ENCODE measurements around the gene GRIA1.

GRIA1 gene

GRCh38 chr5:153784277-153784676 is 293.8 kb downstream of the GRIA1 start:
- no CpG with 5 or more reads among the region's 3 CpGs for WGBS (ENCODE audit: extremely low coverage, insufficient coverage, insufficient read length)
- no peak overlapping the region for H2AK5ac ChIP-seq (ENCODE audit: low read length)
- no peak for DNase-seq

GRCh38 chr5:153791339-153791738 is 300.9 kb downstream of the GRIA1 start:
- Histone ChIP-seq H3K18ac (ENCODE audit: low read length) (no peak overlapping the region), H2AFZ (ENCODE audit: insufficient read depth, low read length, poor library complexity) (no peak overlapping the region), H2BK120ac (ENCODE audit: insufficient read depth, low read length, poor library complexity) (no peak overlapping the region), H3K23ac (ENCODE audit: low read length) (no peak overlapping the region), H3K4me3 (ENCODE audit: low read depth, low read length) (no peak overlapping the region), H3K79me2 (ENCODE audit: control insufficient read depth, insufficient read depth, low read length, poor library complexity) (no peaks in the 10 kb centered on the region), H3K27me3 (ENCODE audit: insufficient read depth, low read length) (no peaks in the 10 kb centered on the region), H3K9me3 (ENCODE audit: insufficient read depth, low read depth, low read length) (no peaks in the 10 kb centered on the region), H3K9ac (ENCODE audit: low read length) (no peak overlapping the region), H3K79me1 (ENCODE audit: low read length) (no peaks in the 10 kb centered on the region), H3K4me1 (ENCODE audit: control insufficient read depth in 1 of 2, insufficient read depth in 2 of 2, low read length in 2 of 2) (no peaks in the 10 kb centered on the region), H3K14ac (ENCODE audit: low read length) (no peak overlapping the region), H3K36me3 (ENCODE audit: control insufficient read depth in 1 of 2, insufficient read depth in 2 of 2, low read length in 2 of 2) (no peaks in the 10 kb centered on the region), H4K8ac (ENCODE audit: low read depth, low read length) (no peak overlapping the region), H4K91ac (ENCODE audit: low read depth, low read length) (no peak overlapping the region), H3K4ac (ENCODE audit: low read depth, low read length) (no peak overlapping the region), H2AK5ac (ENCODE audit: low read length) (no peak overlapping the region), H2BK12ac (ENCODE audit: low read length) (no peak overlapping the region), H4K12ac (ENCODE audit: low read depth, low read length) (no peak overlapping the region), H3K27ac (ENCODE audit: low read depth, low read length) (no peak overlapping the region), H2BK5ac (ENCODE audit: low read depth, low read length, poor library complexity) (no peak overlapping the region), H3K4me2 (ENCODE audit: low read length) (no peak overlapping the region)
- WGBS (ENCODE audit: extremely low coverage, insufficient coverage, insufficient read length) = no CpG with 5 or more reads among the region's 2 CpGs
- DNase-seq = no peak

More at GRCh38 chr5:153784277-153784676, 293.8 kb downstream of the GRIA1 start:
- Histone ChIP-seq H2BK5ac (ENCODE audit: low read depth, low read length, poor library complexity) (no peak overlapping the region), H3K27me3 (ENCODE audit: insufficient read depth, low read length) (no peaks in the 10 kb centered on the region), H3K4me1 (ENCODE audit: control insufficient read depth in 1 of 2, insufficient read depth in 2 of 2, low read length in 2 of 2) (peaks cover 0 to 9% of the 10 kb centered on the region in 2 experiments), H3K4me3 (ENCODE audit: low read depth, low read length) (no peak overlapping the region), H3K4me2 (ENCODE audit: low read length) (no peak overlapping the region), H3K14ac (ENCODE audit: low read length) (no peak overlapping the region), H3K9ac (ENCODE audit: low read length) (no peak overlapping the region), H3K9me3 (ENCODE audit: insufficient read depth, low read depth, low read length) (no peaks in the 10 kb centered on the region), H3K27ac (ENCODE audit: low read depth, low read length) (no peak overlapping the region), H2BK120ac (ENCODE audit: insufficient read depth, low read length, poor library complexity) (no peak overlapping the region), H2AFZ (ENCODE audit: insufficient read depth, low read length, poor library complexity) (no peak overlapping the region), H4K91ac (ENCODE audit: low read depth, low read length) (no peak overlapping the region), H3K79me1 (ENCODE audit: low read length) (no peaks in the 10 kb centered on the region), H4K12ac (ENCODE audit: low read depth, low read length) (no peak overlapping the region), H3K18ac (ENCODE audit: low read length) (no peak overlapping the region), H4K8ac (ENCODE audit: low read depth, low read length) (no peak overlapping the region), H2BK12ac (ENCODE audit: low read length) (no peak overlapping the region), H3K4ac (ENCODE audit: low read depth, low read length) (no peak overlapping the region), H3K36me3 (ENCODE audit: control insufficient read depth in 1 of 2, insufficient read depth in 2 of 2, low read length in 2 of 2) (no peaks in the 10 kb centered on the region), H3K23ac (ENCODE audit: low read length) (no peak overlapping the region), H3K79me2 (ENCODE audit: control insufficient read depth, insufficient read depth, low read length, poor library complexity) (no peaks in the 10 kb centered on the region)

- no peak overlapping the region for H3K23ac ChIP-seq (ENCODE audit: low read length)
- H3K27me3 ChIP-seq (ENCODE audit: insufficient read depth, low read length) = no peaks in the 10 kb centered on the region
- no peak overlapping the region for H3K4me3 ChIP-seq (ENCODE audit: low read depth, low read length)
- no peak overlapping the region for H3K4me2 ChIP-seq (ENCODE audit: low read length)
- H3K9me3 ChIP-seq (ENCODE audit: insufficient read depth, low read depth, low read length) = no peaks in the 10 kb centered on the region
- H4K8ac ChIP-seq (ENCODE audit: low read depth, low read length) = no peak overlapping the region
- H2BK120ac ChIP-seq (ENCODE audit: insufficient read depth, low read length, poor library complexity) = no peak overlapping the region
- no peak overlapping the region for H3K14ac ChIP-seq (ENCODE audit: low read length)
- H3K4ac ChIP-seq (ENCODE audit: low read depth, low read length) = no peak overlapping the region
- no peaks in the 10 kb centered on the region for H3K4me1 ChIP-seq (ENCODE audit: control insufficient read depth in 1 of 2, insufficient read depth in 2 of 2, low read length in 2 of 2)
- DNase-seq = no peak
- no peaks in the 10 kb centered on the region for H3K79me2 ChIP-seq (ENCODE audit: control insufficient read depth, insufficient read depth, low read length, poor library complexity)
- no peak overlapping the region for H2BK5ac ChIP-seq (ENCODE audit: low read depth, low read length, poor library complexity)
- H2AK5ac ChIP-seq (ENCODE audit: low read length) = no peak overlapping the region
- H3K18ac ChIP-seq (ENCODE audit: low read length) = no peak overlapping the region
- H4K91ac ChIP-seq (ENCODE audit: low read depth, low read length) = no peak overlapping the region
- H2BK12ac ChIP-seq (ENCODE audit: low read length) = no peak overlapping the region
- H2AFZ ChIP-seq (ENCODE audit: insufficient read depth, low read length, poor library complexity) = no peak overlapping the region
- H3K9ac ChIP-seq (ENCODE audit: low read length) = no peak overlapping the region
- H3K79me1 ChIP-seq (ENCODE audit: low read length) = no peaks in the 10 kb centered on the region
- no peaks in the 10 kb centered on the region for H3K36me3 ChIP-seq (ENCODE audit: control insufficient read depth in 1 of 2, insufficient read depth in 2 of 2, low read length in 2 of 2)
- no peak overlapping the region for H4K12ac ChIP-seq (ENCODE audit: low read depth, low read length)
- no peak overlapping the region for H3K27ac ChIP-seq (ENCODE audit: low read depth, low read length)
Measured at GRCh38 chr5:153792305-153792704, 301.8 kb downstream of the GRIA1 start.

GRCh38 chr5:153793699-153794098 is 303.2 kb downstream of the GRIA1 start:
- no peak overlapping the region for H4K91ac ChIP-seq (ENCODE audit: low read depth, low read length)
- no peaks in the 10 kb centered on the region for H3K36me3 ChIP-seq (ENCODE audit: control insufficient read depth in 1 of 2, insufficient read depth in 2 of 2, low read length in 2 of 2)
- H2AFZ ChIP-seq (ENCODE audit: insufficient read depth, low read length, poor library complexity) = no peak overlapping the region
- H3K4me2 ChIP-seq (ENCODE audit: low read length) = no peak overlapping the region
- no peak overlapping the region for H4K8ac ChIP-seq (ENCODE audit: low read depth, low read length)
- H3K9ac ChIP-seq (ENCODE audit: low read length) = no peak overlapping the region
- no peak for DNase-seq
- H3K23ac ChIP-seq (ENCODE audit: low read length) = no peak overlapping the region
- H3K4me3 ChIP-seq (ENCODE audit: low read depth, low read length) = no peak overlapping the region
- no peaks in the 10 kb centered on the region for H3K27me3 ChIP-seq (ENCODE audit: insufficient read depth, low read length)
- no peaks in the 10 kb centered on the region for H3K79me2 ChIP-seq (ENCODE audit: control insufficient read depth, insufficient read depth, low read length, poor library complexity)
- no peak overlapping the region for H3K4ac ChIP-seq (ENCODE audit: low read depth, low read length)
- no peak overlapping the region for H2AK5ac ChIP-seq (ENCODE audit: low read length)
- H3K18ac ChIP-seq (ENCODE audit: low read length) = no peak overlapping the region
- WGBS (ENCODE audit: extremely low coverage, insufficient coverage, insufficient read length) = no CpG with 5 or more reads among the region's 1 CpG
- no peak overlapping the region for H3K14ac ChIP-seq (ENCODE audit: low read length)
- H4K12ac ChIP-seq (ENCODE audit: low read depth, low read length) = no peak overlapping the region
- H3K9me3 ChIP-seq (ENCODE audit: insufficient read depth, low read depth, low read length) = no peaks in the 10 kb centered on the region
- no peaks in the 10 kb centered on the region for H3K79me1 ChIP-seq (ENCODE audit: low read length)
- no peak overlapping the region for H2BK12ac ChIP-seq (ENCODE audit: low read length)
- H2BK120ac ChIP-seq (ENCODE audit: insufficient read depth, low read length, poor library complexity) = no peak overlapping the region
- H2BK5ac ChIP-seq (ENCODE audit: low read depth, low read length, poor library complexity) = no peak overlapping the region
- H3K4me1 ChIP-seq (ENCODE audit: control insufficient read depth in 1 of 2, insufficient read depth in 2 of 2, low read length in 2 of 2) = no peaks in the 10 kb centered on the region
- H3K27ac ChIP-seq (ENCODE audit: low read depth, low read length) = no peak overlapping the region
